WTC11 (cell line): ENCODE results near the gene HSH2D.

Experiments used
- CTCF ChIP-seq: fragments of 200-600 bp; IDR thresholded peaks from 2 replicates; pipeline ENCODE4 v1.8.0; 2022; ENCODE audit warnings: antibody characterized with exemption
- TF ChIP-seq, protein P1 (sequence below): sonication (generic); formaldehyde crosslinking; IDR thresholded peaks from 2 replicates; pipeline ENCODE4 v1.8.1; 2023; ENCODE audit warnings: mild to moderate bottlenecking, missing genetic modification reagents, moderate library complexity

DNA sequence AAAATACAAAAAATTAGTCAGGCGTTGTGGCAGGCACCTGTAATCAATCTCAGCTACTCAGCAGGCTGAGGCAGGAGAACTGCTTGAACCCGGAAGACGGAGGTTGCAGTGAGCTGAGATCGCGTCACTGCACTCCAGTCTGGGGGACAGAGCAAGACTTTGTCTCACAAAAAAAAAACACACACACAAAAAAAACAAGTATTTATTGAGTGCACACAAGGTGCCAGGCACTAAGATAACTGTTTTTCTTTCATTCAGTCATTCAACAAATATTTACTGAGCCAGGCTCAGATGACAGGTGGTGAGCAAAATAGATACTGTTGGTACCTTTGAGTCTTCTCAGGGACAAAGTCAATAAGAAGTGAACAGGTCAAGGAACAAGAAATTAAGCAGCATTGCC lies 23.6 kb downstream of the HSH2D start:
- no peak for TF ChIP-seq CTCF
- TF ChIP-seq, protein P1, sequence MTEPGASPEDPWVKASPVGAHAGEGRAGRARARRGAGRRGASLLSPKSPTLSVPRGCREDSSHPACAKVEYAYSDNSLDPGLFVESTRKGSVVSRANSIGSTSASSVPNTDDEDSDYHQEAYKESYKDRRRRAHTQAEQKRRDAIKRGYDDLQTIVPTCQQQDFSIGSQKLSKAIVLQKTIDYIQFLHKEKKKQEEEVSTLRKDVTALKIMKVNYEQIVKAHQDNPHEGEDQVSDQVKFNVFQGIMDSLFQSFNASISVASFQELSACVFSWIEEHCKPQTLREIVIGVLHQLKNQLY (CRISPR knock-in tag): no peak
